Activated T-helper 1 cell treated with anti-CD3 and anti-CD28 coated beads, Interleukin-2, amount 50 U/mL, for 16 hours (primary cell): Measurements from ENCODE around the gene UBN2.
"Not testable (repeated sequence)": the region's sequence is repeated elsewhere in the genome, so short reads cannot be mapped to it uniquely, and the experiment has no call there.

ENCODE experiments used
- DNase-seq, 2 donors: peaks; one replicate each; pipeline ENCODE4 v3.0.0-alpha.2; 2020; ENCODE audit warnings: low read depth in 1 of 2, low spot score in 1 of 2

UBN2 gene

GRCh38 chr7:139230774-139231512 is at the start of gene UBN2:
TSS of gene UBN2 (plus strand) at chr7:139231237. CDS start at chr7:139231485, 248 bp downstream.
- DNase-seq: peak; percentile 76 to 85

- DNase-seq: no peak
Measured at GRCh38 chr7:139181404-139181803, 49.6 kb upstream of the UBN2 start.

- DNase-seq: no peak
Measured at GRCh38 chr7:139182363-139182762, 48.7 kb upstream of the UBN2 start.

GRCh38 chr7:139183251-139183650 is 47.8 kb upstream of the UBN2 start:
- no peak for DNase-seq

- no peak for DNase-seq
Measured at GRCh38 chr7:139183878-139184338, 47.1 kb upstream of the UBN2 start.

- DNase-seq: no peak
Measured at GRCh38 chr7:139186146-139186545, 44.9 kb upstream of the UBN2 start.

GRCh38 chr7:139189357-139189756 is 41.7 kb upstream of the UBN2 start:
- DNase-seq: no peak

- DNase-seq: no peak
Measured at GRCh38 chr7:139192014-139192706, 38.9 kb upstream of the UBN2 start.

- DNase-seq: no peak
Measured at GRCh38 chr7:139200382-139200781, 30.7 kb upstream of the UBN2 start.

- DNase-seq: no peak
Measured at GRCh38 chr7:139203992-139204391, 27.0 kb upstream of the UBN2 start.

GRCh38 chr7:139205843-139206242 is 25.2 kb upstream of the UBN2 start:
- DNase-seq: no peak

- no peak for DNase-seq
Measured at GRCh38 chr7:139212133-139212532, 18.9 kb upstream of the UBN2 start.

- DNase-seq: not testable (repeated sequence)
Measured at GRCh38 chr7:139213489-139213888, 17.5 kb upstream of the UBN2 start.

GRCh38 chr7:139218173-139218572 is 12.9 kb upstream of the UBN2 start:
- no peak for DNase-seq

GRCh38 chr7:139224219-139224618 is 6.8 kb upstream of the UBN2 start:
- no peak for DNase-seq

- not testable (repeated sequence) for DNase-seq
Measured at GRCh38 chr7:139224836-139225235, 6.2 kb upstream of the UBN2 start.

GRCh38 chr7:139225286-139226157 is 5.5 kb upstream of the UBN2 start:
- not testable (repeated sequence) for DNase-seq

GRCh38 chr7:139226158-139226515 is 4.9 kb upstream of the UBN2 start:
- not testable (repeated sequence) for DNase-seq

- DNase-seq: not testable (repeated sequence)
Measured at GRCh38 chr7:139226988-139227488, 4.0 kb upstream of the UBN2 start.

GRCh38 chr7:139230023-139230422 is 1.0 kb upstream of the UBN2 start:
- no peak for DNase-seq

GRCh38 chr7:139230484-139230773 is 608 bp upstream of the UBN2 start:
- DNase-seq: no peak
